Lower leg skin (tissue), 4 donors: ENCODE data around the gene ATP2A2. TPM values are rescaled to one million over a fixed set of nuclear protein-coding genes. Genes with fewer than 3 reads are reported as not detected.
A peak's percentile ranks its signal among the peaks of the same experiment; 100 is the strongest.

Experiments
- DNase-seq, 2 donors: peaks; one replicate each; pipeline ENCODE4 v3.0.0-alpha.2; 2019; ENCODE audit warnings: low spot score in 2 of 2
- H3K4me3 ChIP-seq: fragments of 200-600 bp; sonication (generic); 2 replicates; pipeline ENCODE4 v1.5.1; 2017; ENCODE audit warnings: mild to moderate bottlenecking, low read depth; ENCODE audit not compliant: poor library complexity, severe bottlenecking
- CTCF ChIP-seq, 3 donors: fragments of 450-650 bp; IDR thresholded peaks; one replicate each; pipeline ENCODE4 v1.5.1; 2016; ENCODE audit warnings: antibody characterized with exemption in 3 of 3, mild to moderate bottlenecking in 3 of 3, moderate library complexity in 2 of 3
- POLR2A ChIP-seq, 2 donors: fragments of 450-650 bp; IDR thresholded peaks; one replicate each; pipeline ENCODE4 v1.6.1; 2016 to 2017; ENCODE audit warnings: antibody characterized with exemption in 2 of 2, mild to moderate bottlenecking in 1 of 2, moderate library complexity in 1 of 2
- WGBS, 2 donors: methylation state at CpG; one replicate each; pipeline ENCODE4 v1.1.5; 2018; 5-methylcytosine and 5-hydroxymethylcytosine counted together
- intact Hi-C: fragments of 100-400 bp; cut with DNase I; formaldehyde crosslinking; loops from one replicate; pipeline ENCODE4 v1.15.0; 2023; ENCODE audit warnings: low total_unique reads
- total RNA-seq, 4 donors: library from RNA; depleted of rRNA; stranded (reverse); fragments of >200 nt; gene quantifications; one replicate each; pipeline ENCODE4 v1.1.0, GENCODE V29; 2016

ATP2A2 gene
- total RNA-seq, 4 donors from 2014 or later, result 61.9 to 103 (median 86.1) TPM

GRCh38 chr12:110247340-110248095 is 33.5 kb upstream of the ATP2A2 start:
- TF ChIP-seq POLR2A (IDR thresholded peaks at IDR 0.05) (no peak), CTCF (IDR thresholded peaks at IDR 0.05) (no peak)
- DNase-seq, result peak in 1 of 2 donors; percentile 44
- intact Hi-C loops, result no loop called here
- 55 to 56% methylated on average over 12 to 13 of the region's 14 CpGs for WGBS, 2 donors
- H3K4me3 ChIP-seq, result no peak overlapping the region

GRCh38 chr12:110248096-110248447 is 33.0 kb upstream of the ATP2A2 start:
- 52 to 59% methylated on average over 4 of the region's 4 CpGs for whole genome bisulfite sequencing, 2 donors
- H3K4me3 ChIP-seq, result no peak overlapping the region
- no peak for DNase-seq
- intact Hi-C loops, result no loop called here
- TF ChIP-seq POLR2A (IDR thresholded peaks at IDR 0.05), result no peak

GRCh38 chr12:110249105-110249504 is 31.9 kb upstream of the ATP2A2 start:
- TF ChIP-seq POLR2A (IDR thresholded peaks at IDR 0.05) (no peak), CTCF (IDR thresholded peaks at IDR 0.05) (no peak)
- WGBS, 2 donors, result 46 to 60% methylated on average over 4 of the region's 4 CpGs
- intact Hi-C loops, result no loop called here
- H3K4me3 ChIP-seq, result no peak overlapping the region
- DNase-seq, result peak in 1 of 2 donors; percentile 68

GRCh38 chr12:110249716-110250225 is 31.3 kb upstream of the ATP2A2 start:
- intact Hi-C loops, result no loop called here
- 87 to 88% methylated on average over 7 of the region's 7 CpGs for WGBS, 2 donors
- TF ChIP-seq CTCF (IDR thresholded peaks at IDR 0.05), result no peak
- TF ChIP-seq POLR2A (IDR thresholded peaks at IDR 0.05), result no peak
- peak in 1 of 2 donors; percentile 74 for DNase-seq
- H3K4me3 ChIP-seq, result no peak overlapping the region

GRCh38 chr12:110251381-110251780 is 29.7 kb upstream of the ATP2A2 start:
- no peak overlapping the region for H3K4me3 ChIP-seq
- TF ChIP-seq CTCF (IDR thresholded peaks at IDR 0.05), result no peak
- no peak for TF ChIP-seq POLR2A (IDR thresholded peaks at IDR 0.05)
- DNase-seq, result no peak
- 79 to 87% methylated on average over 7 of the region's 7 CpGs for WGBS, 2 donors
- intact Hi-C loops, result no loop called here

- intact Hi-C loops, result no loop called here
- TF ChIP-seq CTCF (IDR thresholded peaks at IDR 0.05) (no peak), POLR2A (IDR thresholded peaks at IDR 0.05) (no peak)
- H3K4me3 ChIP-seq, result no peak overlapping the region
- peak in 1 of 2 donors; percentile 82 for DNase-seq
- WGBS, 2 donors, result 91% methylated on average over 9 of the region's 9 CpGs
Measured at GRCh38 chr12:110252716-110253115, 28.3 kb upstream of the ATP2A2 start.
